ENCODE results near the gene PARD3B. TPM values are rescaled to one million over a fixed set of nuclear protein-coding genes. Genes with fewer than 3 reads are reported as not detected.
A peak's percentile ranks its signal among the peaks of the same experiment; 100 is the strongest.

The PARD3B gene
- total and polyA plus RNA-seq, 2 donors (not counting 1 experiment from before 2014, with no cell fraction given) = 7.4 to 20.6 TPM

DNA sequence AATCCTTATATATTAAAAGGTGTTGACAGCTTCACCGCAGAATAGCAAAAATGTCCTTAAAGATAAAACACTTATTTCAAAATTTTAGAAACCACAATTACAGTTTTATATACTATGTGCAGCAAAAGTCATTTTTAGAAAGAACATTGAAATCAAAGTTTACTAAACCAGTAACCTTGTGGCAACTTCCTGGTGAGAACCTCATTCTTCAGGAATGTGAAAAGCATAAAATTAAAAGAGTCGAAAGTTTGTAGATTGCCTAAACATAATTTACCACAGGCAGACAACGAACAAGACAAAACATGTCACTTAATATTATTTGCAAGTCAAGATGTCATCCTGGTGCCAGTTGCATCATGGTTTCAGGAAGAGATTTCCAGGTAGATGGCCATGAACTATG is 1028.7 kb downstream of the PARD3B start:
- no peak overlapping the region for H3K4me3 ChIP-seq (replicated peaks in 1 of 4; ENCODE audit: control extremely low read depth in 1 of 4, insufficient read depth in 1 of 4, low read depth in 3 of 4, low read length in 4 of 4)
- TF ChIP-seq EZH2 (IDR thresholded peaks at IDR 0.05; ENCODE audit: low read length, missing control alignments) = no peak
- TF ChIP-seq, protein P1, sequence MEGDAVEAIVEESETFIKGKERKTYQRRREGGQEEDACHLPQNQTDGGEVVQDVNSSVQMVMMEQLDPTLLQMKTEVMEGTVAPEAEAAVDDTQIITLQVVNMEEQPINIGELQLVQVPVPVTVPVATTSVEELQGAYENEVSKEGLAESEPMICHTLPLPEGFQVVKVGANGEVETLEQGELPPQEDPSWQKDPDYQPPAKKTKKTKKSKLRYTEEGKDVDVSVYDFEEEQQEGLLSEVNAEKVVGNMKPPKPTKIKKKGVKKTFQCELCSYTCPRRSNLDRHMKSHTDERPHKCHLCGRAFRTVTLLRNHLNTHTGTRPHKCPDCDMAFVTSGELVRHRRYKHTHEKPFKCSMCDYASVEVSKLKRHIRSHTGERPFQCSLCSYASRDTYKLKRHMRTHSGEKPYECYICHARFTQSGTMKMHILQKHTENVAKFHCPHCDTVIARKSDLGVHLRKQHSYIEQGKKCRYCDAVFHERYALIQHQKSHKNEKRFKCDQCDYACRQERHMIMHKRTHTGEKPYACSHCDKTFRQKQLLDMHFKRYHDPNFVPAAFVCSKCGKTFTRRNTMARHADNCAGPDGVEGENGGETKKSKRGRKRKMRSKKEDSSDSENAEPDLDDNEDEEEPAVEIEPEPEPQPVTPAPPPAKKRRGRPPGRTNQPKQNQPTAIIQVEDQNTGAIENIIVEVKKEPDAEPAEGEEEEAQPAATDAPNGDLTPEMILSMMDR (conservative IDR thresholded peaks at IDR 0.05 in 1 of 2, IDR thresholded peaks at IDR 0.05 in 1 of 2; ENCODE audit: low read depth in 1 of 2, low read length in 2 of 2) = no peak
- no peak overlapping the region for H3K4me2 ChIP-seq (ENCODE audit: extremely low read depth, insufficient read depth, low read length)
- H3K27me3 ChIP-seq (ENCODE audit: control insufficient read depth, insufficient read depth, low read length) = no peaks in the 10 kb centered on the region
- H3K9me3 ChIP-seq (ENCODE audit: control insufficient read depth, insufficient read depth, low read depth, low read length) = no peaks in the 10 kb centered on the region
- no peak overlapping the region for H2AFZ ChIP-seq (ENCODE audit: low read length)
- H4K20me1 ChIP-seq (ENCODE audit: control insufficient read depth, extremely low read depth, insufficient read depth, low read length) = peaks cover 2% of the 10 kb centered on the region
- DNase-seq (ENCODE audit: low read depth in 2 of 2) = no peak
- no peak overlapping the region for H3K9ac ChIP-seq (ENCODE audit: insufficient read depth, low read length)
- H3K79me2 ChIP-seq (ENCODE audit: control insufficient read depth, insufficient read depth, low read length) = no peaks in the 10 kb centered on the region
- H3K4me1 ChIP-seq (ENCODE audit: control insufficient read depth, extremely low read depth, insufficient read depth, low read length) = no peaks in the 10 kb centered on the region
- no peaks in the 10 kb centered on the region for H3K36me3 ChIP-seq (ENCODE audit: control insufficient read depth, insufficient read depth, low read length)
- no peak overlapping the region for H3K27ac ChIP-seq (ENCODE audit: insufficient read depth, low read length)

DNA sequence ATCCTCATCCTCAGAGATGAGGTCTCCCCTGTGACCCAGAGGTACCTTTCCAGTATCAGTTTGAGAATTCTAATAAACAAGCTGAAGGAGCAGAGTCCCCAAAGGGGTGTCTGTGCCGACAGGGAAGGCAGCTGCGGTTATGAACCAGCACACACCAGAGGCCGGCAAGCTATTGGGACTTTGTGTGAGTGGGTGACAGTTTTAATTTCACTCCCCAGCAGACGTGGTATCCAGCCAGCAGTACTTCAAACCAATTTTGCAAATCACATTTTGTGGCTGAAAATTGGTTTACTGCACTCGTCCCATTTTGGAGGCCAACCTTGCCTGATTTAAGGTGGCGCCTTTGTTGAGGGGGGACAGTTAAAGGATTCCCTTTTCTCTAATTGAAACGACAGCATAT is 1034.1 kb downstream of the PARD3B start:
- Histone ChIP-seq H3K9me3 (ENCODE audit: control insufficient read depth, insufficient read depth, low read depth, low read length) (no peaks in the 10 kb centered on the region), H3K79me2 (ENCODE audit: control insufficient read depth, insufficient read depth, low read length) (no peaks in the 10 kb centered on the region), H3K4me1 (ENCODE audit: control insufficient read depth, extremely low read depth, insufficient read depth, low read length) (no peaks in the 10 kb centered on the region), H4K20me1 (ENCODE audit: control insufficient read depth, extremely low read depth, insufficient read depth, low read length) (peaks cover 2% of the 10 kb centered on the region), H3K4me3 (replicated peaks in 1 of 4; ENCODE audit: control extremely low read depth in 1 of 4, insufficient read depth in 1 of 4, low read depth in 3 of 4, low read length in 4 of 4) (no peak overlapping the region), H3K27me3 (ENCODE audit: control insufficient read depth, insufficient read depth, low read length) (no peaks in the 10 kb centered on the region), H3K27ac (ENCODE audit: insufficient read depth, low read length) (no peak overlapping the region), H3K9ac (ENCODE audit: insufficient read depth, low read length) (no peak overlapping the region), H3K36me3 (ENCODE audit: control insufficient read depth, insufficient read depth, low read length) (no peaks in the 10 kb centered on the region), H3K4me2 (ENCODE audit: extremely low read depth, insufficient read depth, low read length) (no peak overlapping the region), H2AFZ (ENCODE audit: low read length) (no peak overlapping the region)
- DNase-seq (ENCODE audit: low read depth in 2 of 2) = no peak
- TF ChIP-seq, protein P1 (conservative IDR thresholded peaks at IDR 0.05 in 1 of 2, IDR thresholded peaks at IDR 0.05 in 1 of 2; ENCODE audit: low read depth in 1 of 2, low read length in 2 of 2) = no peak
- TF ChIP-seq EZH2 (IDR thresholded peaks at IDR 0.05; ENCODE audit: low read length, missing control alignments) = no peak

DNA sequence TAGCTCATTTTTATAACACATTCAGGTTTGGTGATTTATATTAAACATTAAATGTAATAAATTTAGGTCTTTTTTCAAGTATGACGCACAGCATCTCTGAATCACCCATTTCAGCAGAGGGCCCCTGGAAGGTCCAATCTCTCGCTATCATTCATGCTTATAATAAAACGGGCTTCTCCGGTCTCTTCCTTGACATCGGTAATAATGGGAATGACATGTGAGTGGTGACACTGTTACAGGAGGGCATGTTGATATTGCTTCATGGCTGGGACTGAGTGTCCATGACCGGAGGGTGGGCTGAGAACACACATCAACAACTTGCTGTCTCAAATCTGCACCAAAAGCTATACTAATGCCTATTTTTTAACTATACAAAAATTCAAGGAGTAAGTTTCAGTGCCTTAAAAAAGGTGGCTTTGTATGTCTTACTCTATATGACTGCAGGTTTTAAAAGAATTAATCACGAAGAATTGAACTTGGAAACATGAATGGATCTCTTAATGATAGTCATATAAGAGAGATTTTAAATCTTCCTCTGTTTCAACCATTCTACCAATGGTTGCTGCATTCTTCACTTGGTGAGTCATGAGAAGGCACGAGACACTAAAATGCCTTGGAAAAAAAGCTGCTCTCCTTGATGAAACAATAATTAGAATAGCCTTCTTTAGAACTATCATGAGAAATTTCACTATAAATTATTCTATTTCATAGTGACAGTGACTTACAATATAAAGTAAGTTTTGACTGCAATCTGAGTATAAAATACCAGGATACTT is 1035.1 kb downstream of the PARD3B start:
- TF ChIP-seq, protein P1 (conservative IDR thresholded peaks at IDR 0.05 in 1 of 2, IDR thresholded peaks at IDR 0.05 in 1 of 2; ENCODE audit: low read depth in 1 of 2, low read length in 2 of 2) = no peak
- no peak for TF ChIP-seq EZH2 (IDR thresholded peaks at IDR 0.05; ENCODE audit: low read length, missing control alignments)
- Histone ChIP-seq H3K9me3 (ENCODE audit: control insufficient read depth, insufficient read depth, low read depth, low read length) (no peaks in the 10 kb centered on the region), H3K4me2 (ENCODE audit: extremely low read depth, insufficient read depth, low read length) (no peak overlapping the region), H3K79me2 (ENCODE audit: control insufficient read depth, insufficient read depth, low read length) (no peaks in the 10 kb centered on the region), H3K4me1 (ENCODE audit: control insufficient read depth, extremely low read depth, insufficient read depth, low read length) (no peaks in the 10 kb centered on the region), H3K27me3 (ENCODE audit: control insufficient read depth, insufficient read depth, low read length) (no peaks in the 10 kb centered on the region), H2AFZ (ENCODE audit: low read length) (no peak overlapping the region), H3K9ac (ENCODE audit: insufficient read depth, low read length) (no peak overlapping the region), H3K27ac (ENCODE audit: insufficient read depth, low read length) (no peak overlapping the region), H3K36me3 (ENCODE audit: control insufficient read depth, insufficient read depth, low read length) (no peaks in the 10 kb centered on the region), H3K4me3 (replicated peaks in 1 of 4; ENCODE audit: control extremely low read depth in 1 of 4, insufficient read depth in 1 of 4, low read depth in 3 of 4, low read length in 4 of 4) (no peak overlapping the region), H4K20me1 (ENCODE audit: control insufficient read depth, extremely low read depth, insufficient read depth, low read length) (peaks cover under 1% of the 10 kb centered on the region)
- peak; percentile 32 to 43 for DNase-seq (ENCODE audit: low read depth in 2 of 2)

Data from fibroblast of lung (primary cell).